Mesothelial cell of epicardium (in vitro differentiated cells): ENCODE data around the gene GON4L. TPM values are rescaled to one million over a fixed set of nuclear protein-coding genes. Genes with fewer than 3 reads are reported as not detected.

Experiments
- DNase-seq, 2 experiments: peaks; one replicate each; pipeline ENCODE4 v3.0.0; 2021; ENCODE audit warnings: low spot score in 2 of 2; ENCODE audit not compliant: unreplicated experiment in 2 of 2
- H3K27ac Mint-ChIP-seq: 2 replicates; pipeline ENCODE4 v1.8.0; 2021; ENCODE audit warnings: mixed read lengths
- H3K27me3 Mint-ChIP-seq: 2 replicates; pipeline ENCODE4 v1.8.0; 2021; ENCODE audit warnings: low read depth, mixed read lengths
- H3K36me3 Mint-ChIP-seq: 2 replicates; pipeline ENCODE4 v1.8.0; 2021; ENCODE audit warnings: mixed read lengths
- H3K4me1 Mint-ChIP-seq: 2 replicates; pipeline ENCODE4 v1.8.0; 2021; ENCODE audit warnings: mixed read lengths
- H3K4me3 Mint-ChIP-seq: 2 replicates; pipeline ENCODE4 v1.8.0; 2021; ENCODE audit warnings: mild to moderate bottlenecking, moderate library complexity, mixed read lengths
- H3K9me3 Mint-ChIP-seq: 2 replicates; pipeline ENCODE4 v1.8.0; 2021; ENCODE audit warnings: mixed read lengths
- CTCF ChIP-seq: fragments of 200-600 bp; sonication (generic); IDR thresholded peaks from one replicate; pipeline ENCODE4 v1.5.0; 2021; ENCODE audit warnings: antibody characterized with exemption; ENCODE audit not compliant: unreplicated experiment
- total RNA-seq: library from RNA; stranded (reverse); gene quantifications from 3 replicates; pipeline ENCODE4 v1.2.1, GENCODE V29; 2021

The GON4L gene
- total RNA-seq, 1 donor from 2014 or later: 70.1 TPM

GRCh38 chr1:155890251-155890650 is 33.2 kb upstream of the GON4L start:
- peaks cover 14% of the 10 kb centered on the region for H3K4me1 Mint-ChIP-seq
- H3K9me3 Mint-ChIP-seq: no peaks in the 10 kb centered on the region
- H3K36me3 Mint-ChIP-seq: no peaks in the 10 kb centered on the region
- no peak for DNase-seq
- TF ChIP-seq CTCF: no peak
- H3K27ac Mint-ChIP-seq: no peak overlapping the region
- H3K27me3 Mint-ChIP-seq: no peaks in the 10 kb centered on the region
- H3K4me3 Mint-ChIP-seq: no peak overlapping the region

GRCh38 chr1:155889566-155889965 is 32.6 kb upstream of the GON4L start:
- H3K4me1 Mint-ChIP-seq: peaks cover 14% of the 10 kb centered on the region
- DNase-seq: no peak
- no peaks in the 10 kb centered on the region for H3K27me3 Mint-ChIP-seq
- H3K27ac Mint-ChIP-seq: no peak overlapping the region
- H3K9me3 Mint-ChIP-seq: no peaks in the 10 kb centered on the region
- TF ChIP-seq CTCF: no peak
- no peak overlapping the region for H3K4me3 Mint-ChIP-seq
- H3K36me3 Mint-ChIP-seq: no peaks in the 10 kb centered on the region

GRCh38 chr1:155888481-155888880 is 31.5 kb upstream of the GON4L start:
- no peaks in the 10 kb centered on the region for H3K36me3 Mint-ChIP-seq
- H3K27ac Mint-ChIP-seq: no peak overlapping the region
- H3K27me3 Mint-ChIP-seq: peaks cover 7% of the 10 kb centered on the region
- no peak overlapping the region for H3K4me3 Mint-ChIP-seq
- no peaks in the 10 kb centered on the region for H3K9me3 Mint-ChIP-seq
- no peak for DNase-seq
- H3K4me1 Mint-ChIP-seq: peaks cover 10% of the 10 kb centered on the region
- TF ChIP-seq CTCF: no peak

- Mint-ChIP-seq H3K4me1 (no peaks in the 10 kb centered on the region), H3K27me3 (peaks cover 26% of the 10 kb centered on the region), H3K4me3 (no peak overlapping the region), H3K36me3 (no peaks in the 10 kb centered on the region), H3K9me3 (no peaks in the 10 kb centered on the region), H3K27ac (no peak overlapping the region)
- no peak for DNase-seq
- TF ChIP-seq CTCF: no peak
Observed at GRCh38 chr1:155884982-155885381, 28.0 kb upstream of the GON4L start.

- Mint-ChIP-seq H3K27me3 (peaks cover 32% of the 10 kb centered on the region), H3K4me1 (no peaks in the 10 kb centered on the region), H3K36me3 (no peaks in the 10 kb centered on the region), H3K4me3 (no peak overlapping the region), H3K27ac (no peak overlapping the region), H3K9me3 (no peaks in the 10 kb centered on the region)
- no peak for TF ChIP-seq CTCF
- DNase-seq: no peak
Observed at GRCh38 chr1:155884031-155884960, 27.3 kb upstream of the GON4L start.
